Ureter (tissue), 1 donor: ENCODE results near the gene EXOSC9. TPM values are rescaled to one million over a fixed set of nuclear protein-coding genes. Genes with fewer than 3 reads are reported as not detected.
"Not testable (repeated sequence)": the region's sequence is repeated elsewhere in the genome, so short reads cannot be mapped to it uniquely, and the experiment has no call there.

Experiments
- DNase-seq: peaks from one replicate; pipeline ENCODE4 v3.0.0-alpha.2; 2020; ENCODE audit warnings: low spot score
- total RNA-seq: library from RNA; stranded (reverse); gene quantifications from one replicate; pipeline ENCODE4 v1.2.4, GENCODE V29; 2023
- donor health status: DM: yes; HTN: yes; CAD: no.

EXOSC9 gene, protein sequence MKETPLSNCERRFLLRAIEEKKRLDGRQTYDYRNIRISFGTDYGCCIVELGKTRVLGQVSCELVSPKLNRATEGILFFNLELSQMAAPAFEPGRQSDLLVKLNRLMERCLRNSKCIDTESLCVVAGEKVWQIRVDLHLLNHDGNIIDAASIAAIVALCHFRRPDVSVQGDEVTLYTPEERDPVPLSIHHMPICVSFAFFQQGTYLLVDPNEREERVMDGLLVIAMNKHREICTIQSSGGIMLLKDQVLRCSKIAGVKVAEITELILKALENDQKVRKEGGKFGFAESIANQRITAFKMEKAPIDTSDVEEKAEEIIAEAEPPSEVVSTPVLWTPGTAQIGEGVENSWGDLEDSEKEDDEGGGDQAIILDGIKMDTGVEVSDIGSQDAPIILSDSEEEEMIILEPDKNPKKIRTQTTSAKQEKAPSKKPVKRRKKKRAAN
- total RNA-seq: 17.2 TPM

GRCh38 chr4:121800961-121801714, at the start of gene EXOSC9:
Gene EXOSC9, plus strand, starts transcription at chr4:121801323. Its CDS starts 102 bp downstream, at chr4:121801425.
- peak; percentile 96 for DNase-seq

GRCh38 chr4:121752142-121752541, 49.0 kb upstream of the EXOSC9 start:
- not testable (repeated sequence) for DNase-seq

DNA sequence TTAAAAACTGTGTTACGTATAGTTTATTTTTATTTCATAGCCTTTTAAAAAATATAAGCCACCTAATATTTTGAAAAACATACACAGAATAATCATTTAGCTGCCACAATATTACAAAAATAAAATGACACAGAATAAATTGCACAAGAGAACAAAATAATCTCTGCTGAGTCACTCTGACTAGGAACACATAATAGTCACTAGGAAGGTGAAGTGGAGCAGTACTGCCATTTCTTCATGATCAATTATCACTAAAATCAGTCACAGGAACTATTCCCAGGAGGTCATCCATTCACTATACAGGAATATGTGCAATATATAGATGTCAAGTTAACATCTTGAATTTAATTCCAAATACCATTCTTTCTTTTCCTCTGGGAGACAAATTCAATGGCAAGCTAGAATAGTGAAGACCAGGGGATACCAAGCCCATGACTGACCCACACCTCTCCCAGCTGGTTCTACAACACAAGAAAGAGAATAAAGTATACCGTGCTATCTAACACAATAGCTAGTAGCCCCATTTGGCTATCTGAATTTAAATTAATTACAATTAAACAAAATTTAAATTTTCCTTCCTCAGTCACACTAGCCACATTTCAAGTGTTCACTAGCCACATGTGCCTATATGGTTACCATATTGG, 42.1 kb upstream of the EXOSC9 start:
- no peak for DNase-seq

- no peak for DNase-seq
Observed at GRCh38 chr4:121760205-121760604, 40.9 kb upstream of the EXOSC9 start.

- DNase-seq: no peak
Observed at GRCh38 chr4:121764303-121764701, 36.8 kb upstream of the EXOSC9 start.

DNA sequence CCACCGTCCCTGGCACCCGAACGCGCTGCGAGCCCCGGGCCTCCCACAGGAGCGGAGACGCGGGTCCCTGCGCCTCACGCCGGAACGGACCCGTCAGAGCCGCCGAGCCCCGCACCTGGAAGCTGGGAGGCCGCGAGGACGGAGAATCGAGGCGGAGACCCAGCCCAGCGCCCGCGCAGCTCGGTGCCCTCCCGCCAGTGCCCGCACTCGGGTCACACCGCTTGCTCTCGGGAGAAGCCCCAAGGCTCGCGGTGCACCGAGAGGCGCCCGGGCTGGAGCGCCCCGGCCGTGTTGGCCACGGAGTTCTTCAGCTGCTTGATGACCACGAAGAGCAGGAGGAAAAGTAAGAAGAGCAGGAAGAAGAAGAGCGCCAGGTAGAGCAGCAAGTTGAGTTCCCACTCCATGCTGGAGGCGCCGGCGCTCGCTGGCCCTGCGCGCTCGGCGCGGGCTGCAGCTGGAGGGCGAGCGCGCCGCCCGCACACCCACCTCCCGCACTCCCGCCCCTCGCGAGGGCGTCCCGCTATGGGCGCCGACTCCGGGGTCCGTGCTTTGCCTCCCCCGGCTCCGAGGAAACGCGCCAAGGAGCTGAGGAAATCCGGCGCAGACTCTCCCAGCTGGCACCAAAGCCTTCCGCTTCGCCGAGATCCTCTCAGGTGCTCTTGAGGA, 36.3 kb upstream of the EXOSC9 start, which contains the start of gene SMIM43:
SMIM43 (minus strand) TSS at position 463 of the 666 bp plus-strand sequence; CDS start at position 404, 59 bp downstream.
- DNase-seq: no peak

DNA sequence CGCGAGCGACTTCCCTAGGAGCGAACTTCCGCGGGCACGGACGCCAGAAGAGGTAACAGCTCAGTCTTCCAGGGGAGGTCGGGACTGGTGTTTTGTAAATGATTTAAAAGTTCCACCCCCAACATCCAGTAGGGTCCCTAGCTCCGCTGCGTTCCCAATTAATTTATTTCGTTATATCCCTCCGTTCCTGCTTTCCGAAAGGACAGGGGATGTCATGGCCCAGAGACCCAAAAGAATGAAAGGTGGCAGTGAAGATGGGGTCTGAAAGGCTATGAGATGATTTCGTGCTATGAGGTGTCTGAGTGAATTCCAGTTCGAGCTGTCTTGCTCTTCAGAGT, 35.8 kb upstream of the EXOSC9 start:
- no peak for DNase-seq

DNA sequence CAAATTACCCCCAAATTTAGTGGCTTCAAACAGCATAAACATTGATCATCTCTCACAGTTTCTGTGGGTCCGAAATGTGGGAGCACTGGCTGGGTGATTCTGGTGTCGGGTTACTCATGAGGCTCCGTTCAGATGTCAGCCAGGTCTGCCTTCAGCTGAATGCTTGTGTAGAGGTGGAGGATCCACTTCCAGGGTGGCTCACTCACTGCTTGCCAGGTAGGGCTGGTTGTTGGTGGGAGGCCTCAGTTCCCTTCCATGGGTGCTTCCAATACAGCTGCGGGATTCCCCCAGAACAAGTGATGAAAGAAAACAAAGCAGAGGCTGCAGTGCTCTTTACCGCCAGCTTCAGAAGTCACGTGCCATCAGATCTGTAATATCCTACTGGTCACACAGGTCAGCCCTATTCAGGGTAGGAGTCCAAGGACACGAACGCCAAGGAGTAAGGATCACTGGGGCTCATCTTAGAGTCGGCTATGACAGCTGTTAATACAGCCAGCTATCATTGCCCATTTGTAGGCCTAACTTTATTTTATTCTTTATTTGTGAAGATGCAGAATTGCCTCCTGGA, 35.1 kb upstream of the EXOSC9 start:
- no peak for DNase-seq

DNA sequence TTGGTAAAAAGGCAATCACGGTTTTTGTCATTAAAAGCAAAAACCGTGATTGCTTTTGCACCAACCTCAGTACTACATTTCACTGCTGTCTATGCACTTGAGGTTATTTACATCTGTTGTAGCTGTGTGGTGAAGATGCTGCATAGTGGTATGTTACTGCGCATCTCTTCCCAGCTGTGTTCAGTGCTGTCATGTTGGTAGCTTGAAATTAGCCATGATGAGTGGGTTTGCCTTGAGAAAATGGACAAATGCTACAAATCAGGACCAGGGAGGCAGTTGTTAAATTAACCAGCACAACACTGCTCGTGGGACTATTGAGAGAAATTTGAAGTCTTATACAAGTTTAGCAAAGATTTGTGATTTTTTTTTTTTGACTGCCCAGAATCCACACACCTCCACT, 34.0 kb upstream of the EXOSC9 start:
- DNase-seq: no peak

GRCh38 chr4:121769341-121769740, 31.8 kb upstream of the EXOSC9 start:
- DNase-seq: no peak

- no peak for DNase-seq
Observed at GRCh38 chr4:121771869-121772268, 29.3 kb upstream of the EXOSC9 start.

- DNase-seq: no peak
Observed at GRCh38 chr4:121773883-121774282, 27.2 kb upstream of the EXOSC9 start.

DNA sequence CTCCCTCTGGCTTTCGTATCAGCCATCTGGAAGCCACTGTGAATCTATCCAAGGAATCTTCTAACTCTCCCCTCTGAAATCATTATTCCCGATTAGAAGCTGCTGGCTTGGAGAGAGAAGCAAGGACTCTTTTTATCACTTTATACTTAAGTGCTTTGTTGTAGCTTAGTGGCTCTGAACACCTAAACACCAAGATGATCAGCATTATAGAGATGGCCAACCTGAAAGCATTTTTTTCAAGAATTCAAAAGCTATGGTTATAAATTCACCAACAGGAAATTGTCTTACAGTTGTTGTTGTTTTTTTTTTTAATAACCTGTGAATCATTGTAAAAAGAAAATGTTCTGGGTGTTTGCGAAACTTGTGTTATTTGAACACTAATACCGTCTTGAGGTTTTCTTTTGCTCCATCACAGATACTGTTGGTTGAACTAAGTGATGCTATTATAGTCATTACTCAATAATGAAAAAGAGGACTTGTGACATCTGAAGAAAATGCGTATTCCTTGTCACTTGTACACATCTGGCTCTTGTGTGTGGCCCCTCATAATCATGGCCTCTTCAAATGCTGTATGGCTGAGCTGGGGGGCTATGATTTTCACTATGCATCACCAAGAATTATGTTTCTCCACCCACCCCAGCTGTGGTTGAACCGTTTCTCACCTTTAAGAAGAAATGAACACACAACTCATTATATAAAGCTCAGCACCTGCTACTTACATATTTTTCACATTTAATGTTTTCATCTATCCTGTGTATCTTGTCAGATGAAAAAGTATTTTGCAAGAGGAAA, 24.3 kb upstream of the EXOSC9 start:
- no peak for DNase-seq

- no peak for DNase-seq
Observed at GRCh38 chr4:121777625-121778024, 23.5 kb upstream of the EXOSC9 start.

DNA sequence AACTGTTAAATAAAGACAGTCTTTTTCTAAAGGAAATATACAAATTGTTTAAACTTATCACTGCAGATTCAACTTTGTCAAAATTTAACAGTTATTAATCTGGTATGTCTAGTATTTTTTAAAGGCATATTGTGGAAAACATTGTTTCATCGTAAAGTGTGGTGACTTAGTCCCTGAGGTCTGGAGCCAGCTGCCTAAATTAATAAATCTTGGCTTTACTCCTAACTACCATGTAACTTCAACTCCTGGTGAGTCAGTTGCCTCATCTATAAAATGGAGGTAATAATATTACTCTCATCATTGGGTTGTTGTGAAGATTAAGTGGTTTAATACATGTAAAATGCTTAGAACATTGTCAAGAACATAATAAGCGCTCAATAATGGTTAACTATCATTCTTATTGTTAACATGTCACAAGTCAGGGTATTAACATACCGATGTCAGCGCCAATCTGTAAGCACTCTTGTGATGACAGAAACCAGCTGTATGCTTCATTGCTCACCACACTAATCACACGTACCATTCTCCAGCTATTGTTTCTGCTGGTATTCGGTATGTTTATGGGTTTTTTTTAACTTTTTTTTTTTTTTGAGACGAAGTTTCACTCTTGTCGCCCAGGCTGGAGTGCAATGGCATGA, 22.0 kb upstream of the EXOSC9 start:
- no peak for DNase-seq

DNA sequence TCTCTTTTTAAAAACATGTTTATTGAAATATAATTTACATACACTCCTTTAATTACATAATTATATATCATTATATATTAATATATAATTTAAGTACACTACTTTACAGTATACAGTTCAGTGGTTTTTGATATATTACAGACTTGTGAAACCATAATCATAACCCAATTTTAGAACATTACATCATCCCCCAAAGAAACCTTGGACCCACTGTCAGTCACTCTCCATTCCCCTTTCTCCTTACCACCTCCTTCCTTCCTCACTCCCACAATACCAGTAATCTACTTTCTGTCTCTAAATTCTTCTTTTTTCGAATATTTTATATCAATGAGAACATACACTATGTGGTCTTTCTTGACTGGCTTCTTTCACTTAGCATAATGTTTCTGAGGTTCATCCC, 17.9 kb upstream of the EXOSC9 start:
- no peak for DNase-seq

GRCh38 chr4:121784401-121784800, 16.7 kb upstream of the EXOSC9 start:
- DNase-seq: no peak

DNA sequence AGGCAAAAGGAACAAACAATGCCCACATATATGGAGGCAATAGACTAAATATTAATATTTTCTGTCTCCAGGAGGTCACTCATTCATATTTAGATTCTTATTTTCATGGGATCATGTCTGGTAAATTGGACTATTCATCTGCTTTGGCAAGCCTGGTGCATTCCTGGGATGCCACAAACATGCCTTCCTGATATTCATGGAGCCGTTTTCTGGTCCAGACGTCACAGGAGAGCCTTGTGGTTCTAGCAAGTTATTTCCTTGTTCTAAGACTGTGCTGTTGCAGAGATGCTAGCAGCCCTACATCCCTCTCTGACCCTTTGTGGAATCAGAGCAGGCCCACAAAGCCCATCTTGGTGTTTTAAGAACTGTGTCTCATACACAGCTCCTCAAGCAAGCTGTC, 16.1 kb upstream of the EXOSC9 start:
- no peak for DNase-seq

GRCh38 chr4:121785479-121785878, 15.6 kb upstream of the EXOSC9 start:
- DNase-seq: no peak

DNA sequence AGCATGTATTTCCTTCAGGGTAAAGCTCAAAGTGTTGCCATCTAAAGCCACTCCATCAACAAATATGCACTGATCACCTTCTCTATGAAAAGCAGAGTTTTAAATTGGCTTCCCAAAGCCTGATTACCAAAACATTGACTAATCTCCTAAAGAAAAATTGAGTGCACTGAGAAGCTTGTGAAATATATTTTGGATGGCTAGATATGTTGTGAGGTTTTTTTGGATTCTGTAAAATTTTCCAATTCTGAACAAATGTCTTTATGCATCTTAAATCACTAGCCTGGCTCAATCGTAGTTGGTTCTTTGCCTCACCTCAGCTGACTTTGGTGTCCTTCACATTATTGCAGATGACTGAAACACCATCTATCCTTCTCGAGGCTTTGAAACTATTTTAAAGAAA, 14.9 kb upstream of the EXOSC9 start:
- DNase-seq: no peak
